ENCODE data around the gene DNMBP.

DNMBP gene

GRCh38 chr10:100009793-100010676 lies at the start of gene DNMBP:
DNMBP (minus strand) TSS chr10:100009947; CDS start chr10:99972124, 37,823 bp downstream.
- DNase-seq = peak; percentile 80

GRCh38 chr10:100057948-100058347 lies 48.2 kb upstream of the DNMBP start:
- no peak for DNase-seq

- no peak for DNase-seq
Measured at GRCh38 chr10:100053686-100054460, 44.1 kb upstream of the DNMBP start.

GRCh38 chr10:100046021-100046486 lies 36.3 kb upstream of the DNMBP start:
- DNase-seq = peak; percentile 71

- no peak for DNase-seq
Measured at GRCh38 chr10:100045592-100045991, 35.8 kb upstream of the DNMBP start.

- DNase-seq = no peak
Measured at GRCh38 chr10:100043796-100044195, 34.0 kb upstream of the DNMBP start.

GRCh38 chr10:100043344-100043743 lies 33.6 kb upstream of the DNMBP start:
- DNase-seq = no peak

GRCh38 chr10:100041306-100042002 lies 31.7 kb upstream of the DNMBP start:
- no peak for DNase-seq

- DNase-seq = no peak
Measured at GRCh38 chr10:100038561-100039071, 28.9 kb upstream of the DNMBP start.

- DNase-seq = no peak
Measured at GRCh38 chr10:100037758-100038315, 28.1 kb upstream of the DNMBP start.

- DNase-seq = no peak
Measured at GRCh38 chr10:100036850-100037249, 27.1 kb upstream of the DNMBP start.

GRCh38 chr10:100033766-100034418 lies 24.1 kb upstream of the DNMBP start:
- DNase-seq = no peak

GRCh38 chr10:100027416-100027815 lies 17.7 kb upstream of the DNMBP start:
- DNase-seq = no peak

- DNase-seq = no peak
Measured at GRCh38 chr10:100025576-100025975, 15.8 kb upstream of the DNMBP start.

- no peak for DNase-seq
Measured at GRCh38 chr10:100024748-100025147, 15.0 kb upstream of the DNMBP start.

- no peak for DNase-seq
Measured at GRCh38 chr10:100022403-100022802, 12.7 kb upstream of the DNMBP start.

GRCh38 chr10:100021322-100021721 lies 11.6 kb upstream of the DNMBP start:
- DNase-seq = no peak

- DNase-seq = no peak
Measured at GRCh38 chr10:100020886-100021253, 11.1 kb upstream of the DNMBP start.

GRCh38 chr10:100020142-100020885 lies 10.6 kb upstream of the DNMBP start:
- no peak for DNase-seq

GRCh38 chr10:100019787-100020141 lies 10.0 kb upstream of the DNMBP start:
- no peak for DNase-seq

GRCh38 chr10:100014071-100014762 lies 4.5 kb upstream of the DNMBP start:
- DNase-seq = no peak
